Measurements from ENCODE around the gene SYVN1. TPM values are rescaled to one million over a fixed set of nuclear protein-coding genes. Genes with fewer than 3 reads are reported as not detected.

Gene SYVN1
- total RNA-seq, 2 donors from 2014 or later = 73.1 to 78.0 TPM

GRCh38 chr11:65103476-65103875 is 30.8 kb downstream of the SYVN1 start:
- Histone ChIP-seq H3K27me3 (replicated peaks; ENCODE audit: insufficient read depth) (no peaks in the 10 kb centered on the region), H3K9me3 (no peaks in the 10 kb centered on the region), H3K4me1 (ENCODE audit: control insufficient read depth in 1 of 2, low read depth in 2 of 2) (peaks cover 3 to 16% of the 10 kb centered on the region in 2 donors), H3K36me3 (peaks cover 11% of the 10 kb centered on the region), H3K4me3 (no peak overlapping the region), H3K27ac (no peak overlapping the region)
- DNase-seq (ENCODE audit: low spot score) (no peak), ATAC-seq (ENCODE audit: insufficient number of reproducible peaks, low FRiP score, low read depth) (no peak)
- TF ChIP-seq CTCF (IDR thresholded peaks at IDR 0.05) = no peak

- no peaks in the 10 kb centered on the region for H3K9me3 ChIP-seq
- H3K4me3 ChIP-seq = no peak overlapping the region
- no peaks in the 10 kb centered on the region for H3K27me3 ChIP-seq (replicated peaks; ENCODE audit: insufficient read depth)
- H3K36me3 ChIP-seq = peaks cover under 1% of the 10 kb centered on the region
- ATAC-seq (ENCODE audit: insufficient number of reproducible peaks, low FRiP score, low read depth) (no peak), DNase-seq (ENCODE audit: low spot score) (no peak)
- peaks cover 4 to 21% of the 10 kb centered on the region in 2 donors for H3K4me1 ChIP-seq (ENCODE audit: control insufficient read depth in 1 of 2, low read depth in 2 of 2)
- no peak for TF ChIP-seq CTCF (IDR thresholded peaks at IDR 0.05)
- H3K27ac ChIP-seq = peak overlapping the region; percentile 43 to 48
Observed at GRCh38 chr11:65102142-65103095, 31.9 kb downstream of the SYVN1 start.

GRCh38 chr11:65100674-65101350 is 33.5 kb downstream of the SYVN1 start:
- TF ChIP-seq CTCF (IDR thresholded peaks at IDR 0.05) = no peak
- peaks cover 11 to 29% of the 10 kb centered on the region in 2 donors for H3K4me1 ChIP-seq (ENCODE audit: control insufficient read depth in 1 of 2, low read depth in 2 of 2)

GRCh38 chr11:65096926-65097325 is 37.4 kb downstream of the SYVN1 start:
- no peak for TF ChIP-seq CTCF (IDR thresholded peaks at IDR 0.05)
- Histone ChIP-seq H3K27me3 (replicated peaks; ENCODE audit: insufficient read depth) (no peaks in the 10 kb centered on the region), H3K36me3 (no peaks in the 10 kb centered on the region), H3K27ac (peak overlapping the region; percentile 81 to 93), H3K9me3 (no peaks in the 10 kb centered on the region), H3K4me1 (ENCODE audit: control insufficient read depth in 1 of 2, low read depth in 2 of 2) (peaks cover 9 to 21% of the 10 kb centered on the region in 2 donors), H3K4me3 (peak overlapping the region; percentile 97)
- no peak for ATAC-seq (ENCODE audit: insufficient number of reproducible peaks, low FRiP score, low read depth)
- DNase-seq (ENCODE audit: low spot score) = no peak

More at GRCh38 chr11:65100674-65101350, 33.5 kb downstream of the SYVN1 start:
- Histone ChIP-seq H3K27ac (no peak overlapping the region), H3K9me3 (no peaks in the 10 kb centered on the region), H3K36me3 (no peaks in the 10 kb centered on the region), H3K4me3 (no peak overlapping the region), H3K27me3 (replicated peaks; ENCODE audit: insufficient read depth) (no peaks in the 10 kb centered on the region)
- DNase-seq (ENCODE audit: low spot score) = no peak
- no peak for ATAC-seq (ENCODE audit: insufficient number of reproducible peaks, low FRiP score, low read depth)

Data from thoracic aorta (tissue), 2 donors.